OCI-LY1 (cell line): Measurements from ENCODE around the gene SLC30A9.

Experiments used
- CTCF ChIP-seq: fragments of 200-600 bp; sonication (generic), shearing (Covaris generic); IDR thresholded peaks from 2 replicates; pipeline ENCODE4 v1.5.1; 2017; ENCODE audit warnings: mild to moderate bottlenecking, antibody characterized with exemption, low read length, moderate library complexity, mixed read lengths
- EZH2 ChIP-seq: fragments of 200-600 bp; sonication (generic), shearing (Covaris generic); IDR thresholded peaks from 2 replicates; pipeline ENCODE4 v1.8.0; 2017; ENCODE audit warnings: borderline replicate concordance, mixed run types, mild to moderate bottlenecking, antibody characterized with exemption, low read length, moderate library complexity, mixed read lengths

GRCh38 chr4:42074294-42074693, 84.0 kb downstream of the SLC30A9 start:
- TF ChIP-seq CTCF (no peak), EZH2 (no peak)
